Ectodermal cell (in vitro differentiated cells): ENCODE data around the gene NAA11.

Experiments
- H3K27ac ChIP-seq: 2 replicates; pipeline ENCODE4 v1.7.0; 2013; ENCODE audit warnings: mild to moderate bottlenecking, low read depth, low read length; ENCODE audit not compliant: insufficient read depth, poor library complexity, severe bottlenecking
- H3K27me3 ChIP-seq: 2 replicates; pipeline ENCODE4 v1.7.0; 2013; ENCODE audit warnings: mild to moderate bottlenecking, low read length; ENCODE audit not compliant: insufficient read depth, control insufficient read depth, poor library complexity, severe bottlenecking
- H3K36me3 ChIP-seq: one replicate; pipeline ENCODE4 v1.7.0; 2013; ENCODE audit warnings: low read length; ENCODE audit not compliant: control insufficient read depth, insufficient read depth
- H3K4me1 ChIP-seq: one replicate; pipeline ENCODE4 v1.7.0; 2013; ENCODE audit warnings: low read length; ENCODE audit not compliant: control insufficient read depth, insufficient read depth
- H3K4me3 ChIP-seq: 2 replicates; pipeline ENCODE4 v1.7.0; 2013; ENCODE audit warnings: low read depth, low read length, control low read depth; ENCODE audit not compliant: insufficient read depth
- H3K9me3 ChIP-seq: 2 replicates; pipeline ENCODE4 v1.7.0; 2013; ENCODE audit warnings: mild to moderate bottlenecking, low read length, moderate library complexity; ENCODE audit not compliant: control insufficient read depth
- WGBS, 2 experiments: methylation state at CpG; one replicate each; pipeline ENCODE4 v1.1.7; 2013; ENCODE audit warnings: missing lambda C conversion rate in 2 of 2; 5-methylcytosine and 5-hydroxymethylcytosine counted together

NAA11 gene

GRCh38 chr4:79315891-79316290 is 10.0 kb downstream of the NAA11 start:
- H3K27me3 ChIP-seq, result no peaks in the 10 kb centered on the region
- H3K36me3 ChIP-seq, result no peaks in the 10 kb centered on the region
- WGBS, 2 experiments, result 97 to 100% methylated on average over 1 of the region's 2 CpGs
- no peaks in the 10 kb centered on the region for H3K4me1 ChIP-seq
- H3K27ac ChIP-seq, result no peak overlapping the region
- H3K9me3 ChIP-seq, result no peaks in the 10 kb centered on the region
- H3K4me3 ChIP-seq, result no peak overlapping the region

GRCh38 chr4:79311279-79311678 is 14.6 kb downstream of the NAA11 start:
- H3K4me1 ChIP-seq, result no peaks in the 10 kb centered on the region
- no peaks in the 10 kb centered on the region for H3K27me3 ChIP-seq
- H3K27ac ChIP-seq, result no peak overlapping the region
- no peak overlapping the region for H3K4me3 ChIP-seq
- 100% methylated on average over 1 of the region's 1 CpG; no CpG with 5 or more reads in 1 of the 2 experiments for WGBS, 2 experiments
- H3K9me3 ChIP-seq, result no peaks in the 10 kb centered on the region
- H3K36me3 ChIP-seq, result no peaks in the 10 kb centered on the region

- Histone ChIP-seq H3K36me3 (no peaks in the 10 kb centered on the region), H3K27me3 (no peaks in the 10 kb centered on the region), H3K27ac (no peak overlapping the region), H3K9me3 (no peaks in the 10 kb centered on the region), H3K4me3 (no peak overlapping the region), H3K4me1 (no peaks in the 10 kb centered on the region)
- WGBS, 2 experiments, result 80 to 93% methylated on average over 1 of the region's 1 CpG
Measured at GRCh38 chr4:79308971-79309370, 16.9 kb downstream of the NAA11 start.

GRCh38 chr4:79308137-79308536 is 17.7 kb downstream of the NAA11 start:
- Histone ChIP-seq H3K9me3 (no peaks in the 10 kb centered on the region), H3K27ac (no peak overlapping the region)

GRCh38 chr4:79306795-79307194 is 19.1 kb downstream of the NAA11 start:
- Histone ChIP-seq H3K27me3 (no peaks in the 10 kb centered on the region), H3K27ac (no peak overlapping the region), H3K4me3 (no peak overlapping the region), H3K36me3 (no peaks in the 10 kb centered on the region), H3K9me3 (no peaks in the 10 kb centered on the region), H3K4me1 (no peaks in the 10 kb centered on the region)
- WGBS, 2 experiments, result 93 to 96% methylated on average over 3 of the region's 3 CpGs

More at GRCh38 chr4:79308137-79308536, 17.7 kb downstream of the NAA11 start:
- Histone ChIP-seq H3K4me3 (no peak overlapping the region), H3K27me3 (no peaks in the 10 kb centered on the region), H3K4me1 (no peaks in the 10 kb centered on the region), H3K36me3 (no peaks in the 10 kb centered on the region)
- 95 to 96% methylated on average over 4 of the region's 4 CpGs for WGBS, 2 experiments

- Histone ChIP-seq H3K27me3 (no peaks in the 10 kb centered on the region), H3K4me3 (no peak overlapping the region), H3K9me3 (no peaks in the 10 kb centered on the region), H3K27ac (no peak overlapping the region), H3K4me1 (no peaks in the 10 kb centered on the region), H3K36me3 (no peaks in the 10 kb centered on the region)
- 90 to 94% methylated on average over 2 of the region's 2 CpGs for WGBS, 2 experiments
Measured at GRCh38 chr4:79300280-79300679, 25.6 kb downstream of the NAA11 start.

GRCh38 chr4:79298484-79298883 is 27.4 kb downstream of the NAA11 start:
- Histone ChIP-seq H3K9me3 (no peaks in the 10 kb centered on the region), H3K27me3 (no peaks in the 10 kb centered on the region), H3K4me3 (no peak overlapping the region), H3K4me1 (no peaks in the 10 kb centered on the region), H3K27ac (no peak overlapping the region), H3K36me3 (no peaks in the 10 kb centered on the region)
- WGBS, 2 experiments, result 92 to 95% methylated on average over 5 to 6 of the region's 6 CpGs

GRCh38 chr4:79298027-79298426 is 27.8 kb downstream of the NAA11 start:
- Histone ChIP-seq H3K4me3 (no peak overlapping the region), H3K27ac (no peak overlapping the region), H3K36me3 (no peaks in the 10 kb centered on the region), H3K27me3 (no peaks in the 10 kb centered on the region), H3K4me1 (no peaks in the 10 kb centered on the region), H3K9me3 (no peaks in the 10 kb centered on the region)
- whole genome bisulfite sequencing, 2 experiments, result 92 to 94% methylated on average over 6 of the region's 6 CpGs

- Histone ChIP-seq H3K27ac (no peak overlapping the region), H3K9me3 (no peaks in the 10 kb centered on the region), H3K27me3 (no peaks in the 10 kb centered on the region), H3K36me3 (no peaks in the 10 kb centered on the region), H3K4me1 (no peaks in the 10 kb centered on the region), H3K4me3 (no peak overlapping the region)
- WGBS, 2 experiments, result 91 to 92% methylated on average over 4 of the region's 4 CpGs
Measured at GRCh38 chr4:79297479-79297878, 28.4 kb downstream of the NAA11 start.

- Histone ChIP-seq H3K4me1 (no peaks in the 10 kb centered on the region), H3K36me3 (no peaks in the 10 kb centered on the region), H3K4me3 (no peak overlapping the region), H3K9me3 (no peaks in the 10 kb centered on the region), H3K27ac (no peak overlapping the region), H3K27me3 (no peaks in the 10 kb centered on the region)
- WGBS, 2 experiments, result 87 to 91% methylated on average over 11 of the region's 11 CpGs
Measured at GRCh38 chr4:79296768-79297428, 29.0 kb downstream of the NAA11 start.

GRCh38 chr4:79295086-79295485 is 30.8 kb downstream of the NAA11 start:
- Histone ChIP-seq H3K36me3 (no peaks in the 10 kb centered on the region), H3K4me3 (no peak overlapping the region), H3K27ac (no peak overlapping the region), H3K27me3 (no peaks in the 10 kb centered on the region), H3K9me3 (no peaks in the 10 kb centered on the region), H3K4me1 (no peaks in the 10 kb centered on the region)
